DLD1 (cell line): Measurements from ENCODE around the gene WDR93.
"Not testable (repeated sequence)": the region's sequence is repeated elsewhere in the genome, so short reads cannot be mapped to it uniquely, and the experiment has no call there.

Experiments used
- in situ Hi-C: cut with HindIII; loops from 2 replicates; pipeline ENCODE4 v1.10.0; 2017; ENCODE audit warnings: low sequenced_read_pairs

The WDR93 gene

DNA sequence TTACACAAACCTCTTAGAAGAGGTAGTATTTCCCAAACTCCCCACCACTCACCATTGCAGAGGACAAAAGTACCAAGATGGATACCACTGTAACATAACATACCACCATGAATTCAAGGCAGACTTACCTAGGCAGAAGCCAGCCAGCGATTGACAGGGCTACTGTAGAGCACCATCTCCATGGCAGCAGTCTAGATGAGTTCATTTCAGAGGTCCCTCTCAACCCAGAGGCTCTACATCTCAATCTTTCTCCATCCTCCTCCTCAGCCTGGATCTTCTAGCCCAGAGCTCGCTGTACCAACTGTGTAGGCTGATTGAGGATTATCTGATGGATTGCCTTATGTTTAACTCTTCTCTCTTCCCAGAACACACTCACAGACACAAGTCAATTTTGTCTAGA is 9.5 kb upstream of the WDR93 start:
- in situ Hi-C loops, result no loop called here

GRCh38 chr15:89685995-89686394 is 4.6 kb upstream of the WDR93 start:
- in situ Hi-C loops, result no loop called here

GRCh38 chr15:89686522-89686921 is 4.1 kb upstream of the WDR93 start:
- in situ Hi-C loops, result no loop called here

GRCh38 chr15:89689930-89690275 is 708 bp upstream of the WDR93 start:
- in situ Hi-C loops, result not testable (repeated sequence)

GRCh38 chr15:89693091-89693490 is 2.5 kb downstream of the WDR93 start:
- in situ Hi-C loops, result no loop called here

- in situ Hi-C loops, result no loop called here
Measured at GRCh38 chr15:89693696-89694095, 3.1 kb downstream of the WDR93 start.

DNA sequence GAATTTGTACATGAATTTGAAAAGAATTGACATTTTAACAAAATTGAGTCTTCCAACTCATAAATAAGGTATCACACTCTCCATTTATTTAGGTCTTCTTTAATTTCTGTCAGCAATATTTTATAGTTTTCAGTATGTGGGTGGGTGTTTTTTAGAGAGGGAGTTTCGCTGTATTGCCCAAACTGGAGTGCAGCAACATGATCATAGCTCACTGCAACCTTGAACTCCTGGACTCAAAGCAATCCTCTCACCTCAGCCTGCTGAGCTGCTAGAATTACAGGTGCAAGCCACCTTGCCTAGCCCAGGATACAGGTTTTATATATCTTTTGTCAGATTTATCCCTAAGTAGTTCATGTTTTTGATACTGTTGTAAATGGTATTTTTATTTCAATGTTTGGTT is 4.6 kb downstream of the WDR93 start:
- in situ Hi-C loops, result no loop called here

- in situ Hi-C loops, result no loop called here
Measured at GRCh38 chr15:89704411-89704810, 13.8 kb downstream of the WDR93 start.

- in situ Hi-C loops, result no loop called here
Measured at GRCh38 chr15:89707577-89707976, 17.0 kb downstream of the WDR93 start.

DNA sequence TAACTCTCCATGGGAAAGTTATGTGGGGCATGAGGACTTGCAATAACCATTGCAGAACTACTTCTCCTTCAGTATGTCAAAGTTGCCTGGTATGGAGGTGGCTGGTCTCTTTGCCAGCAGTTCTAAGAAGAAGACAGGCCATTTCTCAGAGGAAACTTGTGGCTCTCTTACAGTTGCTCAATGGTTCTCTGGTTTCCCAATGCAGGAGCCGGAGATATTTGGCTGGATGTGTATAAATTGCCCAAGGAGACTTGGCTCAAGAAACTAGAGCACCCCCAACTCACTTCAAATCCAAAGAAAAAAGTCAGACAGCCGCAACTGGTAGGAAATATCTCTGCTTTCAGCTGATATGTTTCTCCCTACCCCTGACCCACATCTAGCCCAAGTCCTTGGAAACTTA is 24.2 kb downstream of the WDR93 start:
- in situ Hi-C loops, result no loop called here

- in situ Hi-C loops, result no loop called here
Measured at GRCh38 chr15:89723031-89723430, 32.4 kb downstream of the WDR93 start.

DNA sequence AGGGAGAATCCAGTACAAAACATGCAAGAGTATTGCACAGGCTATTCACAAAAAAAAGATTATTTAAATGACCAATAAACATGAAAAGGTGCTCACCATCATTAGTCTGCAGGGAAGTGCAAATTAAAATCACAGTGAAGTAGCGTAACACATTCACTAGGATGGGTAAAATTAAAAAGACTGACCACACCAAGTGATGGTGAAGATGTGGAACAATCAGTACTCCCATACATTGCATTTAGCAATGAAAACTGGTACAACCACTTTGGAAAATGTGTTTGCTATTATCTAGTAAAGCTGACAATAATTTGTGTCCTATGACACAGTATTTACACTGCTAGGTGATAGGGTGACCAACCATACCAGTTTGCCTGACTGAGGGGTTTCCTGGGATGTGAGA is 34.0 kb downstream of the WDR93 start:
- in situ Hi-C loops, result no loop called here

DNA sequence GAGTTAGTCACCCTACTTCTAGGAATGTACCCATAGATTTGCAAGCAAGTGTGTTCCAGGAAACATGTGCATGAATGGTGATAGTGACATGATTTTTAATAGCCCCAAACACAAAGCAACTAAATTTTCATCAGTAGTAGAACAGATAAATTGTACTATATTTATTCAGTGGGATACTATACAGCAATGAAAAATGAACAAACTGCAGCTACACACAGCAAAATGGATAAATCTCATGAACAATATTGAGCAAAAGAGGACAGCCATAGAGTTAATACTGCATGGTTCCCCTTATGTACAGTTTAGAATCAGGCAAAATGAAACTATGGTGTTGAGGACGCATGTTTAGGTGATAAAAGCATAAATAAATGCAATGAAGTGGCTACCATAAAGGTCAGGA is 34.5 kb downstream of the WDR93 start:
- in situ Hi-C loops, result no loop called here

GRCh38 chr15:89728254-89728653 is 37.6 kb downstream of the WDR93 start:
- in situ Hi-C loops, result no loop called here

GRCh38 chr15:89731275-89731674 is 40.7 kb downstream of the WDR93 start:
- in situ Hi-C loops, result no loop called here

GRCh38 chr15:89732451-89733172 is 42.0 kb downstream of the WDR93 start:
- in situ Hi-C loops, result no loop called here

- in situ Hi-C loops, result no loop called here
Measured at GRCh38 chr15:89735773-89736172, 45.2 kb downstream of the WDR93 start.

GRCh38 chr15:89740137-89740536 is 49.5 kb downstream of the WDR93 start:
- in situ Hi-C loops, result no loop called here

GRCh38 chr15:89743011-89743410 is 52.4 kb downstream of the WDR93 start:
- in situ Hi-C loops, result no loop called here

- in situ Hi-C loops, result no loop called here
Measured at GRCh38 chr15:89743594-89743993, 53.0 kb downstream of the WDR93 start.

GRCh38 chr15:89745131-89745530 is 54.5 kb downstream of the WDR93 start:
- in situ Hi-C loops, result no loop called here

DNA sequence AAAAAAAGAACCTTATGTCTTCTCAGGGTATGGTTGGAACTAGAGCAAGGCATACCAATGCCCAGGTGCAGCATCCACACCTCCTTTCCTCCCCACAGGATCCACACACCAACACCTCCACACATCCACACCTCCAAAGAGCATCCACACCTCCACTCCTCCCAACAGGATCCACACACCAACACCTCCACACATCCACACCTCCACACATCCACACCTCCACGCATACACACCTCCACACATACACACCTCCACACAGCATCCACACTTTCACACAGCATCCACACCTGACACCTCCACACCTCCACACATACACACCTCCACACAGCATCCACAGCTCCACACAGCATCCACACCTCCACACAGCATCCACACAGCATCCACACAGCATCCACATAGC is 55.2 kb downstream of the WDR93 start:
- in situ Hi-C loops, result no loop called here

DNA sequence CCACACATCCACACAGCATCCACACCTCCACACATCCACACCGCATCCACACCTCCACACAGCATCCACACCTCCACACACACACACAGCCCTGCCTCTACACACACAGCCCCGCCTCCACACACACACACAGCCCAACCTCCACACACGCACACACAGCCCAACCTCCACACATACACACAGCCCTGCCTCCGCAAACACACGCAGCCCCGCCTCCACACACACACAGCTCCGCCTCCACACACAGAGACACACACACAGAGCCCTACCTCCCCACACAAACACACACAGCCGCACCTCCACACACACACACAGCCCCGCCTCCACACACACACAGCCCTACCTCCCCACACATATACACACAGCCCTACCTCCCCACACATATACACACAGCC is 55.8 kb downstream of the WDR93 start:
- in situ Hi-C loops, result no loop called here
